D721Med (cell line): Measurements from ENCODE around the gene GLIS1.

ENCODE experiments used
- DNase-seq: peaks from one replicate; pipeline ENCODE4 v3.0.0; 2011; ENCODE audit warnings: low spot score; ENCODE audit not compliant: insufficient read length
- FAIRE-seq: peaks from 2 replicates; lab custom pipeline; 2011; peaks lifted over from hg19 to GRCh38; lab: Jason Lieb, UNC
- CTCF ChIP-seq: IDR thresholded peaks from 2 replicates; pipeline ENCODE4 v1.5.1; 2012; ENCODE audit warnings: mild to moderate bottlenecking, control low read depth; ENCODE audit not compliant: insufficient read depth; ENCODE audit errors: missing control alignments

GLIS1 gene

GRCh38 chr1:53500204-53501064, 238.5 kb downstream of the GLIS1 start:
- DNase-seq = no peak
- no peak for FAIRE-seq
- no peak for TF ChIP-seq CTCF

GRCh38 chr1:53499257-53500203, 239.4 kb downstream of the GLIS1 start:
- no peak for TF ChIP-seq CTCF
- no peak for DNase-seq
- FAIRE-seq = no peak

- no peak for FAIRE-seq
- TF ChIP-seq CTCF = no peak
- DNase-seq = no peak
These were observed 240.3 kb downstream of the GLIS1 start for GRCh38 chr1:53498555-53499131.

GRCh38 chr1:53495633-53496345, 243.2 kb downstream of the GLIS1 start:
- TF ChIP-seq CTCF = no peak
- no peak for DNase-seq
- no peak for FAIRE-seq

- no peak for FAIRE-seq
- no peak for DNase-seq
- TF ChIP-seq CTCF = no peak
These were observed 248.6 kb downstream of the GLIS1 start for GRCh38 chr1:53490351-53490750.

- FAIRE-seq = no peak
- no peak for DNase-seq
- TF ChIP-seq CTCF = no peak
These were observed 252.5 kb downstream of the GLIS1 start for GRCh38 chr1:53486395-53487026.
